Lung (tissue), 12 donors: ENCODE data around the gene CHIC2. TPM values are rescaled to one million over a fixed set of nuclear protein-coding genes. Genes with fewer than 3 reads are reported as not detected.
"Not testable (repeated sequence)": the region's sequence is repeated elsewhere in the genome, so short reads cannot be mapped to it uniquely, and the experiment has no call there.

ENCODE experiments used
- ATAC-seq: fragments of 200-7000 bp; cut with Tn5 transposase; one replicate; pipeline ENCODE4 v1.9.1; 2020; ENCODE audit warnings: moderate number of reproducible peaks; ENCODE audit not compliant: insufficient read depth, low FRiP score
- DNase-seq, 3 donors: peaks; one replicate each; pipeline ENCODE4 v3.0.0-alpha.2; 2013 to 2017
- H3K27ac ChIP-seq, 2 donors: one replicate each; pipeline ENCODE4 v1.5.1; 2013; ENCODE audit warnings: mild to moderate bottlenecking in 2 of 2, moderate library complexity in 2 of 2, control low read depth in 1 of 2, inconsistent platforms in 1 of 2, low read depth in 1 of 2, low read length in 1 of 2
- H3K27me3 ChIP-seq, 3 donors: one replicate each; pipeline ENCODE4 v1.5.1; 2013; ENCODE audit warnings: low read length in 2 of 3; ENCODE audit not compliant: control insufficient read depth in 3 of 3, insufficient read depth in 3 of 3
- H3K36me3 ChIP-seq, 4 donors: one replicate each; pipeline ENCODE4 v1.5.1; 2013; ENCODE audit warnings: low read length in 4 of 4, mild to moderate bottlenecking in 1 of 4, moderate library complexity in 1 of 4; ENCODE audit not compliant: control insufficient read depth in 4 of 4, insufficient read depth in 4 of 4
- H3K4me1 ChIP-seq, 5 donors: one replicate each; pipeline ENCODE4 v1.5.1; 2013; ENCODE audit warnings: low read length in 5 of 5, mild to moderate bottlenecking in 2 of 5, moderate library complexity in 1 of 5; ENCODE audit not compliant: control insufficient read depth in 5 of 5, insufficient read depth in 5 of 5
- H3K4me3 ChIP-seq: one replicate; pipeline ENCODE4 v1.5.1; 2013; ENCODE audit warnings: mild to moderate bottlenecking, control low read depth, moderate library complexity
- H3K9ac ChIP-seq, 2 donors: one replicate each; pipeline ENCODE4 v1.5.1; 2013; ENCODE audit warnings: low read length in 2 of 2, control low read depth in 1 of 2; ENCODE audit not compliant: insufficient read depth in 1 of 2
- H3K9me3 ChIP-seq, 4 donors: one replicate each; pipeline ENCODE4 v1.5.1; 2013; ENCODE audit warnings: low read length in 3 of 4, mild to moderate bottlenecking in 1 of 4, moderate library complexity in 1 of 4; ENCODE audit not compliant: control insufficient read depth in 4 of 4, insufficient read depth in 3 of 4
- CTCF ChIP-seq: IDR thresholded peaks from 2 replicates; pipeline ENCODE4 v1.5.1; 2012; ENCODE audit warnings: mild to moderate bottlenecking; ENCODE audit errors: control extremely low read depth, extremely low read depth
- WGBS, 2 donors: extraction: QIAGEN DNeasy Blood & Tissue Kit; methylation state at CpG; one replicate each; pipeline ENCODE4 v1.1.7; 2013; 5-methylcytosine and 5-hydroxymethylcytosine counted together
- polyA plus RNA-seq, 2 donors: library from polyadenylated mRNA; stranded (reverse); fragments of 200-250 nt; gene quantifications; one replicate each; pipeline ENCODE4 v1.2.1, GENCODE V29; 2013
- total RNA-seq, 2 donors: library from RNA; depleted of rRNA in 1 of 2; stranded (reverse); fragments of >200 nt in 1 of 2; gene quantifications; one replicate each; pipeline ENCODE4 v1.2.1, GENCODE V29; 2014 to 2021
- donor health status: control.
- donor health status: control.
- donor health status: Bipolar disorder and iron deficiency.
- donor health status: healthy.
- donor health status: DM: yes; HTN: yes; CAD: no.

Gene CHIC2
- total and polyA plus RNA-seq, 4 donors = 12.6 to 52.8 (median 30.5) TPM

GRCh38 chr4:54058171-54058570, 6.2 kb downstream of the CHIC2 start:
- H3K4me1 ChIP-seq = peaks cover 0 to 23% (median 16%) of the 10 kb centered on the region in 5 donors
- 53 to 61% methylated on average over 3 of the region's 3 CpGs for WGBS, 2 donors
- H3K9me3 ChIP-seq = no peaks in the 10 kb centered on the region
- H3K9ac ChIP-seq = no peak overlapping the region
- TF ChIP-seq CTCF = no peak
- H3K4me3 ChIP-seq = no peak overlapping the region
- DNase-seq (no peak), ATAC-seq (no peak)
- no peaks in the 10 kb centered on the region for H3K36me3 ChIP-seq
- no peaks in the 10 kb centered on the region for H3K27me3 ChIP-seq
- H3K27ac ChIP-seq = no peak overlapping the region

- no peaks in the 10 kb centered on the region for H3K27me3 ChIP-seq
- no peak overlapping the region for H3K27ac ChIP-seq
- TF ChIP-seq CTCF = no peak
- DNase-seq = no peak
- no peak overlapping the region for H3K4me3 ChIP-seq
- peaks cover 0 to 14% (median 4%) of the 10 kb centered on the region in 5 donors for H3K4me1 ChIP-seq
- H3K9me3 ChIP-seq = no peaks in the 10 kb centered on the region
- H3K9ac ChIP-seq = no peak overlapping the region
- no peaks in the 10 kb centered on the region for H3K36me3 ChIP-seq
- no peak for ATAC-seq
These were observed 8.0 kb downstream of the CHIC2 start for GRCh38 chr4:54056360-54056759.

- peaks cover 0 to 18% (median 2%) of the 10 kb centered on the region in 5 donors for H3K4me1 ChIP-seq
- TF ChIP-seq CTCF = no peak
- 94 to 98% methylated on average over 1 of the region's 1 CpG for WGBS, 2 donors
These were observed 8.9 kb downstream of the CHIC2 start for GRCh38 chr4:54055494-54055893.

GRCh38 chr4:54054501-54054900, 9.9 kb downstream of the CHIC2 start:
- Histone ChIP-seq H3K9ac (no peak overlapping the region), H3K4me3 (no peak overlapping the region), H3K36me3 (no peaks in the 10 kb centered on the region), H3K27ac (no peak overlapping the region), H3K9me3 (no peaks in the 10 kb centered on the region), H3K4me1 (peaks cover 0 to 18% (median 3%) of the 10 kb centered on the region in 5 donors), H3K27me3 (no peaks in the 10 kb centered on the region)
- TF ChIP-seq CTCF = no peak
- ATAC-seq (no peak), DNase-seq (no peak)
- 99 to 100% methylated on average over 2 of the region's 2 CpGs for WGBS, 2 donors

More at GRCh38 chr4:54055494-54055893, 8.9 kb downstream of the CHIC2 start:
- ATAC-seq = no peak
- no peak for DNase-seq
- no peak overlapping the region for H3K9ac ChIP-seq
- no peaks in the 10 kb centered on the region for H3K27me3 ChIP-seq
- H3K27ac ChIP-seq = no peak overlapping the region
- no peaks in the 10 kb centered on the region for H3K9me3 ChIP-seq
- H3K36me3 ChIP-seq = no peaks in the 10 kb centered on the region
- H3K4me3 ChIP-seq = no peak overlapping the region

GRCh38 chr4:54053322-54053721, 11.1 kb downstream of the CHIC2 start:
- not testable (repeated sequence) for H3K27ac ChIP-seq, H3K36me3 ChIP-seq, H3K4me3 ChIP-seq, H3K9me3 ChIP-seq, DNase-seq, ATAC-seq, H3K27me3 ChIP-seq, H3K9ac ChIP-seq
- H3K4me1 ChIP-seq = peaks cover 0 to 13% (median 3%) of the 10 kb centered on the region in 5 donors
- WGBS, 2 donors = 72 to 78% methylated on average over 5 of the region's 5 CpGs
